NCI-H2171 (cell line): ENCODE results near the gene HIVEP2.

Experiments
- DNase-seq: peaks from one replicate; lab custom pipeline; 2025; lab: John Stamatoyannopoulos, UW

The HIVEP2 gene

DNA sequence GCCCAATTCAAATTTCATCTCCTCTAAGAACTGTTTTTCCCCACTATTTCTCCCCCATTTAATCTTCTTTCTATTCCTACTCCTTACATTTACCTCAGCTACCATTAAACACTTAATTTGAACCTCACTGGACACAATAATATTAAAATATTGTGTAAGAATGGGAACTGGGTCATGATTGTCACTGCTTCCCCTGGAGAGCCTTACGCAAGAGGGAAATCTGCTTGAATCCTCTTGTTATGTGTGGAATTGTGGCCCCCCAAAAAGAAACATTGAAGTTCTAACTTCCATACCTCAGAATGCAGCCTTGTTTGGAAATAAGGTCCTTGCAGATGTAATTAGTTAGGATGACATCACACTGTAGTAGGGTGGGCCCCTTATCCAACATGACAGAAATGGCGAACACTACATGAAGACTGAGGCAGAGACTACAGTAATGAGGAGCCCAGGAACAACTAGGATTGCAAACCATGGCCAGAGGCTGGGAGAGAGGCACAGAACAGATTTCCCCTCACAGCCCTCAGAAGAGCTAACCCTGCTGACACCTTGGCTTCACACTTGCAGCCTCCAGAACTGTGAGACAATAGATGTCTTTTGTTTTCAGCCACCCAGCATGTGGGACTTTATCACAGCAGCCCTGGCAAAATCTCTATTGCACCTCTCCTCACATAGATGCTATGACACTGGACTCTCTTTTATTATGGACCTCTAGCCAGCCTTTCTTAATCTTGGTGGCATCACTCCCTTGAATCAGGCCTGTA, 29.9 kb downstream of the HIVEP2 start:
- no peak for DNase-seq

DNA sequence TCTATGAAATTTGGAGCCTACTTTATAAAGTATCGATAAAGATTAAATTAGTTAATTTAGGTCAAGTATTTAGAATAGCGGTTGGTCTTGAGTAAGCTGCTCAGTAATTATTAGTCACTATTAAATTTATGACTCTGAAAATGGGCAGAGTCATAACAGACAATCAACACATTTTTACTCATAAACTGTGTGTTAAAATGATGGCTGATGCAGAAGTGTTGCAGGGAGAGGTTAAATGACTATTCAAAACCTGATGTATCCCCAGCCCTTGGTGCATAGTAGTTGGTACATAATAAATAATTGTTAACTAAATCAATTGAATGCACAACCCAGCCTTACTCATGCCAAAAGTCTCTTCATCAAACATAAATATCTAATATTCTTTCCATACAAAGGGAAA, 30.6 kb downstream of the HIVEP2 start:
- no peak for DNase-seq

DNA sequence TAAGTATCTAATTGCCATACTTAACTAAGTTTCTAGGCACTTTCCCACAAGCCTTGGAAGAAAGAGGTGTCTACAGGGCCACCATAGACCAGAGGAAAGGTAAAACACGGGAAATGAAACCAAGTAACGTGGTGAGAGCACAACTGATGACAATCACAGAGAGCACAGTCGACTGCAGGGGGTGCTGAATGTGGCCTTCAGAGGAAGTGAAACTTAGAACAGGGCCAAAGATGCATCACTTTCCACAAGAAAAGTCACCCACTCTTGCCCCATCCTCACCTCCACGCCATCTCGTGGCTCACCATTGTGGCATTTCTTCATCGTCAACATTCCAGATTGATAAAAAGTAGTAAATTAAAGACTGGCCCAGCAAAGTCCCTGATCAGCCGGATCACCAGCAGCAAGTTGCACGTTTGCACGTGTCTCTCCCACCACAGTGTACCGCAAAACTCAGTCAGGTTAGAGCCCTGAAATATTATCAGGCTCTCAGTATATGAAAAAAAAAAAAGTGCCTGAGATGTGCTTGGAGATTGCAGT, 31.4 kb downstream of the HIVEP2 start:
- DNase-seq = no peak

DNA sequence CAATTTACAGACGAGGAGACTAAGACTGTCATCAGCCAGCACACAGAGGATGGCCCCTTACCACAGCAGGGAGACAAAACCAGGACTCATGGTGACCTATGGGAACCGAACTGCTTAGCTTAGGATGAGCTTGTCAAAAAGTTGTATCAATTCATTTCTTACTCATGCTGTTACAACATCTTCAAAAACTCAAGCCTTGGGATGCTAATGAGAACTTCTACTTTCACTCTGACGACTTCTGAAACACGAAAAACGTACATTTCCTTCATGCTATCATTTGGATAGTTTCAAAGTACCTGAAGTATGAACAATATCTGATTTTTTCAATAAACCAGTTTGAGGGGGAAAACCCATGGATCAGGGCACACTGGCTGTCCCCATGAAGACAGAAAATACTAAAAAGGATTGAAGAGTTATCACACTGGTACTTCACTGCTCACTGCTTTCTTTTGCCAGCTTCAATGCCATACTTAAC, 31.9 kb downstream of the HIVEP2 start:
- no peak for DNase-seq

DNA sequence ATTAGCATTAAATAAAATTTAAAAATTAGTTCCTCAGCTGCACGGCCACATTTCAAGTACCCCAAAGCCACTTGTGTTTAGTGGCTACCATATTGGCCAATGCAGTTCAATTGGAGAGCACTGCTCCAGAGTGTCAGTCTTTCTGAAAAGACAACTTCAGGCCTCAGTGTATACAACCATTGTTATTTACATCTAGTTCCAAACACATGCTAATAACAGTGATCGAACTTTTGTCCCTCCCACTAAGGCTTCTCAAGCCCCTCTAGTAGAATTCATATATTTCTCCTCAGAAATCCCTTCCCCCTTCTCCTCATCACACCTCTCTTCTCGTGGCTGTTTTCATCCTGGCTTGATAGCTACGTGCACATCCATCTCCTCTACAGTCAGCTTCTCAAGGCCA, 32.9 kb downstream of the HIVEP2 start:
- DNase-seq = no peak

DNA sequence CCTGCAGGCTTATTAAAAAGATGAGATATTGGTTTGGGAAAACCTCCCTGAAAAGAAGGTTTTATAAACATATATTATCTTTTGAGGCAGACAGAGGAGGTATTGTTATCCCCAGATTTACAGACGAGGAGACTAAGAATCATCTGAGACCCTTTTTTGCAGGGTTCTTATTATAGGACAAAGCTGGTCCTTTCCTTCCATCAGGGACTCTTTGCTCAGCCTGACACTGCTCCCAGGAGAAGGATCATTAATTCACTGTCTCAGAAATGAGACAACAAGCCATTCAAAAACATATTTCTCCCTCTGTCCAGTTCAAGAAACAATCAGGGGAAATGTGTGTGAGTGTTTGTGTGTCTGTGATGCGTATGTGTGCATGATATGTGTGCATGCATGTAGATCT, 33.5 kb downstream of the HIVEP2 start:
- no peak for DNase-seq

DNA sequence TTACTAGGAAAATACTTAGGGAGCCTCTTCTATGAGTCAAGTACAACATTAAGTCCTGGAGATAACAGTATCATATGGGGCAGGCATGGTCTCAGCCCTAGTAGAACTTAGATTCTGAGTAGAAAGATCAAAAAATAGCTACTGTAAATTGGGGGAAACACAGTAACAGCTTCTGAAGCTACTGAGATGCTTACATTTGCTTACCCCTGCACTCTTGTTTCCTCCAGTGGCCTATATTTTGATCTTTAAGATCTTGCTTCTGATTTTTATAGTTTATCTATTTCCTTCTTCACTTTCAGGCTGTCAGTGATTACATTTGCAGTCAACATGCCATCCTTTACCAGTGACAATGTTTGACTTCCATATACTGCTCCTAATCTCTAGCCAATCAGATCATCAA, 35.3 kb downstream of the HIVEP2 start:
- DNase-seq = no peak

DNA sequence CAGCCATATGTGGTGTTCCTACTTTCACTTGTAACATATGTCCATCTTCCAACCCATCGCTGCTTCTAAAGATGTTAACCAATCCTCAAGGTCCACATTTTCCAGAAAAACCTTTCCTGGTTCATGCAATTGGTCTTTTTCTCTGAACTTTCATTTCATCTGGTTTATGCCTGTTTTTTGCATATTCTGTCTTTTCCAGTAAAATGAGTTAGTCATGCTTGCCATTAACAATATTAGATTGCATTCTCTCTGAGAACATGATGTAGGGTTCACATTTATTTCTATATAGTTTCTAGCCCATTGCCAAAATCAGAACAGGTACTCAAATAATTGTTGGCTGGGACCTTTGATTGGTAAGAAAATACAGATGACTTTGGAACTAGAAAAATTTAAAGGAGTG, 36.7 kb downstream of the HIVEP2 start:
- DNase-seq = no peak

DNA sequence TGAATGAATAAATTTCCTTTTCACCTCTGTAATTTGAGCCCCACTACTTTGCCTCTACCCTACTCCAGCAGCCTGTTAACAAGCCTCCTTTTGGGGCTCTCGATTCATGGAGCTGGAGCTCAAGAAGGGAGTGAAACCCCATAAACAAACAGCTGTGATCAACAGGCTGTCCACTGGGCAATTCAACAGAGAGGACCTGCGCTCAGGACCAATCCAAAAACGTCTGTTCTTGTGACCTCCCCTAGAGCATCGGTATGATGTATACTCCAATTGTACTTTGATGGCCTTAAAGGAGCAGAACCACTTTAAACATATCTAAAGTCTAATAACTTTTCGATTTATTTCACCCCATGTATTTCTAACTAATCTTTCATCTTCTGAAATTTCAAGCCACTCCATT, 37.4 kb downstream of the HIVEP2 start:
- no peak for DNase-seq

DNA sequence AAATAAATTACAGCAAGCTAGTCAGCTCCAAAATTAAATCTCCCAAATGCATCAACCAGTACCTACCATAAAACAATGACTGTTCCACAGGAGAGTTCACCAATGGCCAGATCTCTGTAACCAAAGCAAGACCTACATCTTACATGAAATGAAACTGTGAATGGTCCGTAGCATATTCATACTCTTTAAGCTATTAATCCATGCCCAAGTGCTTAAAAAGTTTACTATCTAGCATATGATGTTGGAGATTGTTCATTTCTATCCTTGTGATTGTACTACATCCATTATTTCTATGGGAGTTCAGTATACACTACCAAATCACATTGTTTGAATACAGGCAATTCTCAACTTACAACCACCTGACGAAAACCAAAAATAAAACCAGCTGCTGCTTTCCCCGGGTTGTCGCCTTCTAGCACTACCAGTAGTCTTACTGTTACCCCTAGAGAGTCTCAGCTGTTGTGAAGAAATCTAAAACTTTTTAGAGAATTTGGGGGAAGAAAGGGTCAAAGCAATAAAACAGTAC, 38.0 kb downstream of the HIVEP2 start:
- DNase-seq = no peak

DNA sequence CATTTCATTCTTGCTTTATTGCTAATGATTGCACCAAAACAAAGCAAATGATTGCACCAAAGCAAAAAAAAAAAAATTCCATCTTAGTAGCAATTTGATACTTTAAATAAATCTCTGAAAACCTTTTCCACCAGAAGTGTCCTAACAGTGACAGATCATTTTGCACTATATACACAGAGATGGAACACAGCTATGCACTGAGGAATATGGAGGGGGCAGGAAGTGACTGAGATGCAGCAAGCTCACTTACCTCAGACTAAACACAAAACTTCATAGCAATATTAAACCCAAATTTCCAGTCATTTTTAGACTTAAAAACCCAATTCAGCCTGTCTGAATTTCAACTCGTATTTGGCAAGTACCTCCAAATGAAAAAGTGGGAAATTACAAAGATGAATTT, 41.2 kb downstream of the HIVEP2 start:
- no peak for DNase-seq

DNA sequence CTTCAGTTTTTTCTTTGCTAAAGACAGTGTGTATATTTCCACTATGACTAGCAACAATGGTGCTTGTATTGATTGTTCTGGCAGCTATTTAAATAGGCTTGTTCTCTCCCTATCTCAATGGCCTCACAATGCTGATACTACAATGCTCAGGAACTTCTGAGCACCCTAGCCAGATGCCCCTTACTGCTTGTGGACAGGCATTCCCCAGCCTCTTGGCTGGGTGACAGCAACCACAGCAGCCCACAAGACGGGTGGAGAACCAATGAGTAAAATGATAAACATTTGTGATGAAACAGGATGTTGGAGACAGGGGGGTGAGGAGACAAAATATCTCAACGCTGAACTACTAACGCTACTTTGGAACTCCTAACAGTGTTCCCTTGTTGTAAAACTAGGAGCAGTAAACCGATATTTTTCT, 42.3 kb downstream of the HIVEP2 start:
- no peak for DNase-seq

DNA sequence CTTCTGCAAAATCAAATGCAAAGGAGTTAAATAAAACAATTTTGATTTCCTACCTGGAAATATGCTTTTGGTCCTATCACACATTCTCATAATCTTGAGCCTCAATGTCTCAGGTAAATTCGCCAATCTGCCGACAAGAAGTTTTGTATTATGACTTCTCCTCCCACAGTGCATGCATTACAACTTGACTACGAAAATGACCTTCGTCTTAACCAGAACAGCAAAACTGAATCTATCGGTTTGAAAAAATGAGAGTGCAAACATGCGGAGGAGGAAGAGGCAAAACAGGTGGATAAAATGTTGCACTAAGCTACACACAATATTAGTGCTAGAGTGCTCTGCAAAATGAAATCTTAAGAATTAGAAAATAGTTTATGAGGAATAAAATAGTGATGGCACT, 43.4 kb downstream of the HIVEP2 start:
- DNase-seq = no peak

DNA sequence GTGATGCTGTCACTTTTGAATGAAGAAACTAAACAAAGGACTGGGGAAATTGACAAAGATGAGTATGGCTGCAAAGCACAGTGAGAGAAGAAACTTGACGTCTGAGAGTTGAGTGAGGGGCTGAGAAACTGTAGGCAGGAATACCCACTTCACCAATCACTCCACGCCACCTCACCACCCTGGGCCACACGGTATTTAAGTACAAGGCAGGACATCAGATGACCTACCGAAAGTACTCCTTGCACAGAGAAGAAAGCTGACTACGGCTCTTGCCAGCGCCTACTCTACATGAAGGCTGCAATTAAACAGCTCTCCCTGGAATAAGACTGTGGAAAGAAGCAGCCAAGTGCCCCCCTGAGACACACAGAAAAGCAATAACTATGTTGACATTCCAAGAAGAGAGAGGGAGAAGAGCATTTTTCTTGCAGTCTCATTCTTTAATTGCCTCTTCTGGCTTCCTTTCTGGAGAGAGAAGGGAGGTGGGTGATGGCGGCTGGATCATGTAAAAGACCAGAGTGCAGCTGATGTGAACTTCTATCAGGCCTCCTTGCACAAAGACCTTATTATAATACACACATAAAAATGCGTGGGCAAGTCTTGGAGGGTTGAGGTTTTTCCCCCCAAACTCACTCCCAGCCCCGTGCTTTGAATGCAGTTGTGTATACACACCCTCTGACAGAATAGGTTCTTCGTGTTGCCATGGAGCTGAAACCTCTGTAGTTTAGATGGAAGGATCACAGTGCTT, 44.6 kb downstream of the HIVEP2 start:
- DNase-seq = no peak

DNA sequence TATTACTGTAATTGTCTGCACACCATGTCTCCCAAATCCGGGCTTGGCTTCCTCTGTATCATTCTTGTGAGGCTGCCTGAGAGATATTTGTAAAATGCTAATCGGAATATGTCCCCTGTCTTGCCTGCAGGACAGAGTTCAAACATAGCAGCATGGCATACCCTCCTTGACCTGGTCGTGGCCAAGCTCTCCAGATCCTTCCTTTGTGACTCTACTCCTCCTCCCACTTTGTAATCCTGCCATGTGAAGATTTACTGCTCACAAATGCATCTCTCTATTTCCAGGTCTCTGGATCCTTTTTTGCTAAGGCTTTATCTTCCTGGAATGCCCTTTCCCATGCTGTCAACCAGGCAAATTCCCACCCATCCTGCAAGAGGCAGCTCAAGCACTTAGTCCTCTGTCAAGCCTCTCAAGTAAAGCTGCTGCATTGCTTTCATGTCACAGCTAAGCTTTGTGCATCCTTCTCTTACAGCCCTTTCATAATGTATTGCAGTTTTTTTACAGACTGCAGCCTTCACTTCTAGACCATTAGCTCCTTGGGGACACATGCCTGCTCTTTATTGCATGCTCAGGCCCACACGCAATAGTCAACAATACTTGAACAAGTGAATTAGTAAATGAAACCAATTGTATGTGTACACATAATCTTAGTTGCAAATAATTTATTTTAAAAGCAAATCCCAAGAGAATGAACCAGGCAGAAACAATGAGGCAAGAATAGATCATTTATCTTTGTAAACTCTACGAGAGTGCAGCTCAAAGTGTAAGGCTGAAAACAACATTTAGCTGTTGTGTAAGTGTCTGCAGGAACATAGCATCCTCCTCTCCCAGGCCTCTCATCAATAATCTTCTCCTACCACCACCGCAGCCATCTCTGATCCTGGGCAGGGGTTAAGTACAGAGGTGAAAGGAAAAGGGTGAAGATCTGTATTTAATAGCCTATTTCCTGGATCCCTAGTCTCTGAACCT, 45.8 kb downstream of the HIVEP2 start:
- DNase-seq = no peak

DNA sequence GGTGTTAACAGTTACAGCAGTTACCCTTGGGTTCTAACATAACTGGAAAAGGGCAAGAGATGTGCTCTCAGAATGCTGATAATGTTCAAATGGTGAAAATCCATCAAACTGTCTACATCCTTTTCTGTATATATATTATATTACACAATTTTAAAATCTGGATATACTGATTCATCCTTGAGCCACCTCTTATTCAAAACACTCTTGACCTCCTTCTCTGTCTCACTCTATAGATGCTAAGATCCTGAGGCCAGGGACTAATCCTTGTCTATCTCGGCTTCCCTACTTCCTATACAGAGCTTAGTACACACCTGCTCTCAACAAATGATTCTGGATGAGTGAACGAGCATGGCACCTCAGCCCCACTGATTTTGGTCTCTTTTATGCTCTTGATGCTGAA, 47.3 kb downstream of the HIVEP2 start:
- DNase-seq = no peak

DNA sequence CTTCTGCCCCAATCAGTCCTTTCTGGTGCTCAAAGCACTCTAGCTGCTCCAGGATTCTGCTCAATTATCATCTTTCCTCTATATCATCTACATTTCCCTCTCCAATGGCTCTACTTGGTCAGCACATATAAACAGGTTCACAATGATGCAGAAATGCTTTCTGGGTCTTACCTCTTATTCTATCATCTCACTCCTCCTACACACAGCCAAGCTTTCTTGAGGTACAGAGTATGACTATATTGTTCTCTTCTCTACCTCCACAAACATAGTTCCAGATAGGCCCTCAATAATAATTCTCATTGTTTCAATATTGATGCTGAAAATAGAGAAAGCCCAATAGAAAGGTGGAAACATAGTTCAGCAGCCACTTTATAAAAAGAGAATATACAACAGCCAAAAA, 48.2 kb downstream of the HIVEP2 start:
- no peak for DNase-seq

DNA sequence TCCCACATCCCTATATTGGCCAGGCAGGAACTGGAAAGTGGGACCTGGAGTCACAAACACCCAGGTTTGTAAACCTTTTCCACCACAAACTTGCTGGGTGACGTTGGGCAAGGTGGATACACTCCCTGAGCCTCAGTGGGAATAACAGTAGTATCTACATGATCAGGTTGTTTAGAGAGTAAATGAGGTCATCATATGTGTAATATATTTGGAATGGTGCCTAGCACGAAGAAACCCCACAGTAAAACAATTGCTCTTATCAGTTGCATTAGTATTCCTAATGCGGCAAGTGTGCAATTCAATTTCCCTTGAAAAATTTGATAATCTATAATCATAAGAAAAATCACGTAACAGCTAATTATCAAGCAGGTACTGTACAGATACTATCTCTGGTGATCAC, 51.9 kb downstream of the HIVEP2 start:
- no peak for DNase-seq

DNA sequence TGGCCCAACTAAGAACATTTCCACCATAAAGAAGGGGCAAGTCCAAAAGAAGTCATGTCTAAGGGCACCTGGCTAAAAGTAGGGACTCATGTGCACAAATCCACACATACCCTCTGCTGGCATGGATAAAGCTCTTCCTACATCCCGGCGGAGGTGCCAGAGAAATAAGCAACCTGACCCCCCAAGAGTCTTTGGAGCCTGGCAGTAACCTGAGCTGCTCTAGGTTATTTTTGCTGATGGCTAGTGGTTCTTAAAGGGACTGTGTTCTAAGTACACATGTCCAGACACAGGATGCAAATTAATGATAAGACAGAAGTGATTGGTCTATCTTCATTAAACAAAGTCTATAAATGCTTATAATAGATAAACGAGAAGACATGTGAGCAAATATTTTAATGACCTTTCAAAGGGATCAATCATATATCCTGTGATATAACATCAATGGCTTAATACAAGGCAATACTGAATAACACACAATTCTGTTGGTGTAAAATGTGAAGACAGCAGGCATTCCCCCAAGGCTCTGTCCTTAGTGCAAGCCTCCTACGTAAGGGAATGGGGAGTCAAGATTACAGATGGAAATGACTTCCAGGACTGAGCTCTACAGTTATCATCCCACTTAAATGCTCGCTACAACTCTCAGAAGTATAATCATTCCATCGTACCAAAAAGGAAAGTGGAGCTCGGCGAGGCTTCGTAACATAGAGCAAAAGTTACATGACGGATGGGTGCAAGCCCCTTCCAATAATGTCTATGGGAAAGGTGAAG, 52.5 kb downstream of the HIVEP2 start:
- no peak for DNase-seq

DNA sequence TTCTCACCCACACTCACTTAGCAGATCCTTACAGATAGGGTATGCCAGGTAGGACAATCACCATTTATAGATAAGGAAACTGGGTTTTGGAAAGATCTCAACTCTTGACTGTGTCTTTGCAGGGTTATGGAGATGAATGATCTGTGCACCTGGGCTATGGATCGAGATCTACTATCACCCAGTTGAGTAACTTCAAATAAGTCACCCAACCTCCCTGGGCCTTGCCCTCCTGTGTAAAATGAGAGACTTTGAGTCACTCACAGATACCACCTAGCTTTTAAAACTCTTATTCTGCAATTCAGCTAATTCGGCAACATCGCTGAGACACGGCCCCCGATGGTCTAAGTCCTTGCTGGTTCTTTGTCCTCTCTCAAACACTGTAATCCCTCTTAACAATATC, 53.5 kb downstream of the HIVEP2 start:
- DNase-seq = no peak

DNA sequence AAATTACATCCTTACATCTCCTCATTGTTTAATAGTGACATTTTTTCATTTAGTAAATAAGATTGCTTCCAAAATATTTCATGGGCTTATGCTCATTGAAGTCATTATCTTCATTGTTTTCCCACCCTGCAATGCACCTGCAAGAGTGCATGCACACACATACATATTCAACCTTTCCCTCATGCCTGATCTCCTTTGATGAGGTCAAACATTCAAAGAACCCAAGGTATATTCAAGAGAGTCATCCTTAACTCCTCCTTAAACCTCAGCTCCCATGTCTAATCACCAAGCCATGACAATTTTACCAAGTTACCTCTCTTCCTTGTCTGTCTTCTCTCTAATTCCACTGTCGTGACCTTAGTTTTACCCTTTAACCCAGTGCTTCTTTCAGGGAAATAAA, 56.5 kb downstream of the HIVEP2 start:
- DNase-seq = no peak
